ENCODE measurements around the gene SEPTIN10. TPM values are rescaled to one million over a fixed set of nuclear protein-coding genes. Genes with fewer than 3 reads are reported as not detected.
"Not testable (repeated sequence)": the region's sequence is repeated elsewhere in the genome, so short reads cannot be mapped to it uniquely, and the experiment has no call there.

SEPTIN10 gene
- total RNA-seq, 1 experiment from 2014 or later = 105 TPM

GRCh38 chr2:109645412-109646184 is 31.8 kb upstream of the SEPTIN10 start:
- no TSS peak for BruUV-seq (replicated peaks)
- no peaks in the 10 kb centered on the region for H3K9me3 Mint-ChIP-seq (ENCODE audit: unreplicated experiment)
- no peak for DNase-seq (ENCODE audit: unreplicated experiment)
- ChIA-PET CTCF (interaction anchor here (0.6 to 2.2 kb wide), 3 partner anchors 16 to 100 kb away, joined by 3 to 8 read pairs (median 3); no protein-coding TSS in a partner anchor), POLR2A (interaction anchor here (0.6 kb wide), 1 partner anchor 99 kb away, joined by 4 read pairs; no protein-coding TSS in a partner anchor)
- H3K36me3 Mint-ChIP-seq (ENCODE audit: insufficient read depth, unreplicated experiment) = no peaks in the 10 kb centered on the region
- H3K4me1 Mint-ChIP-seq (ENCODE audit: insufficient read depth, unreplicated experiment) = no peaks in the 10 kb centered on the region
- no peak for TF ChIP-seq CTCF (IDR thresholded peaks at IDR 0.05; ENCODE audit: unreplicated experiment)
- no peak overlapping the region for H3K4me3 Mint-ChIP-seq (ENCODE audit: unreplicated experiment)
- no peak overlapping the region for H3K27ac Mint-ChIP-seq (ENCODE audit: low read depth, unreplicated experiment)
- intact Hi-C loops (cut with micrococcal nuclease) = no loop called here
- H3K27me3 Mint-ChIP-seq (ENCODE audit: insufficient read depth, unreplicated experiment) = no peaks in the 10 kb centered on the region

GRCh38 chr2:109644571-109645275 is 31.0 kb upstream of the SEPTIN10 start:
- intact Hi-C loops (cut with micrococcal nuclease) = no loop called here
- no peak overlapping the region for H3K4me3 Mint-ChIP-seq (ENCODE audit: unreplicated experiment)
- no TSS peak for BruUV-seq (replicated peaks)
- no peaks in the 10 kb centered on the region for H3K9me3 Mint-ChIP-seq (ENCODE audit: unreplicated experiment)
- no peak overlapping the region for H3K27ac Mint-ChIP-seq (ENCODE audit: low read depth, unreplicated experiment)
- no peaks in the 10 kb centered on the region for H3K27me3 Mint-ChIP-seq (ENCODE audit: insufficient read depth, unreplicated experiment)
- no peak for TF ChIP-seq CTCF (IDR thresholded peaks at IDR 0.05; ENCODE audit: unreplicated experiment)
- no peaks in the 10 kb centered on the region for H3K4me1 Mint-ChIP-seq (ENCODE audit: insufficient read depth, unreplicated experiment)
- no peak for DNase-seq (ENCODE audit: unreplicated experiment)
- no peaks in the 10 kb centered on the region for H3K36me3 Mint-ChIP-seq (ENCODE audit: insufficient read depth, unreplicated experiment)
- ChIA-PET CTCF (interaction anchor here (1.1 to 2.2 kb wide), 2 partner anchors 35 to 99 kb away, joined by 3 to 8 read pairs; no protein-coding TSS in a partner anchor), POLR2A (interaction anchor here (0.6 to 1.0 kb wide), 2 partner anchors 30 to 98 kb away, joined by 3 to 4 read pairs; partner anchors contain the start of gene SOWAHC)

GRCh38 chr2:109640000-109640399 is 26.2 kb upstream of the SEPTIN10 start:
- BruUV-seq (replicated peaks); H3K27ac Mint-ChIP-seq (ENCODE audit: low read depth, unreplicated experiment); H3K9me3 Mint-ChIP-seq (ENCODE audit: unreplicated experiment); H3K4me3 Mint-ChIP-seq (ENCODE audit: unreplicated experiment); POLR2A ChIA-PET; intact Hi-C loops (cut with micrococcal nuclease); DNase-seq (ENCODE audit: unreplicated experiment); H3K27me3 Mint-ChIP-seq (ENCODE audit: insufficient read depth, unreplicated experiment); H3K36me3 Mint-ChIP-seq (ENCODE audit: insufficient read depth, unreplicated experiment); CTCF ChIA-PET: not testable (repeated sequence)
- peaks cover 12% of the 10 kb centered on the region for H3K4me1 Mint-ChIP-seq (ENCODE audit: insufficient read depth, unreplicated experiment)

GRCh38 chr2:109638795-109639194 is 25.0 kb upstream of the SEPTIN10 start:
- Mint-ChIP-seq H3K4me1 (ENCODE audit: insufficient read depth, unreplicated experiment) (peaks cover 12% of the 10 kb centered on the region), H3K27ac (ENCODE audit: low read depth, unreplicated experiment) (no peak overlapping the region), H3K27me3 (ENCODE audit: insufficient read depth, unreplicated experiment) (no peaks in the 10 kb centered on the region), H3K9me3 (ENCODE audit: unreplicated experiment) (no peaks in the 10 kb centered on the region), H3K36me3 (ENCODE audit: insufficient read depth, unreplicated experiment) (no peaks in the 10 kb centered on the region), H3K4me3 (ENCODE audit: unreplicated experiment) (no peak overlapping the region)
- no peak for TF ChIP-seq CTCF (IDR thresholded peaks at IDR 0.05; ENCODE audit: unreplicated experiment)
- peak; percentile 28 for DNase-seq (ENCODE audit: unreplicated experiment)
- no TSS peak for BruUV-seq (replicated peaks)
- POLR2A ChIA-PET = no interaction called here
- intact Hi-C loops (cut with micrococcal nuclease) = no loop called here
- CTCF ChIA-PET = no interaction called here
